Upper lobe of left lung (tissue), 6 donors: ENCODE measurements around the gene PTPRN2. TPM values are rescaled to one million over a fixed set of nuclear protein-coding genes. Genes with fewer than 3 reads are reported as not detected.

Experiments used
- ATAC-seq, 2 donors: fragments of 200-7000 bp; cut with Tn5 transposase; one replicate each; pipeline ENCODE4 v1.9.1; 2022; ENCODE audit warnings: mild to moderate bottlenecking in 2 of 2, moderate library complexity in 2 of 2; ENCODE audit not compliant: low FRiP score in 2 of 2
- DNase-seq, 2 donors: peaks; one replicate each; pipeline ENCODE4 v3.0.0-alpha.2; 2019 to 2020
- H3K27ac ChIP-seq, 4 donors: fragments of 200-600 bp; sonication (generic); one replicate each; pipeline ENCODE4 v1.5.1; 2016 to 2019
- H3K27me3 ChIP-seq, 4 donors: fragments of 200-600 bp; sonication (generic); one replicate each; pipeline ENCODE4 v1.5.1; 2017 to 2019
- H3K36me3 ChIP-seq, 4 donors: fragments of 200-600 bp; sonication (generic); one replicate each; pipeline ENCODE4 v1.5.1; 2016 to 2019
- H3K4me1 ChIP-seq, 4 donors: fragments of 200-600 bp; sonication (generic); one replicate each; pipeline ENCODE4 v1.5.1; 2018 to 2019
- H3K4me3 ChIP-seq, 4 donors: fragments of 200-600 bp; sonication (generic); one replicate each; pipeline ENCODE4 v1.5.1; 2017 to 2019; ENCODE audit warnings: mild to moderate bottlenecking in 2 of 4, moderate library complexity in 1 of 4
- H3K9me3 ChIP-seq, 4 donors: fragments of 200-600 bp; sonication (generic); one replicate each; pipeline ENCODE4 v1.5.1; 2018 to 2019
- CTCF ChIP-seq, 6 experiments: fragments of 450-650 bp in 4 of 6; fragments of 200-600 bp in 2 of 6; sonication (generic) in 2 of 6; IDR thresholded peaks; one replicate each; pipeline ENCODE4 v1.5.1; 2016 to 2019; ENCODE audit warnings: antibody characterized with exemption in 6 of 6
- EP300 ChIP-seq, 4 donors: sonication (generic); formaldehyde crosslinking; IDR thresholded peaks; one replicate each; pipeline ENCODE4 v1.5.1; 2017; ENCODE audit warnings: antibody characterized with exemption in 4 of 4, control low read depth in 2 of 4
- POLR2A ChIP-seq, 4 donors: fragments of 450-650 bp; IDR thresholded peaks; one replicate each; pipeline ENCODE4 v1.5.1; 2016 to 2017; ENCODE audit warnings: antibody characterized with exemption in 4 of 4, mild to moderate bottlenecking in 2 of 4
- POLR2AphosphoS5 ChIP-seq, 2 donors: sonication (generic); formaldehyde crosslinking; IDR thresholded peaks; one replicate each; pipeline ENCODE4 v1.5.1; 2017; ENCODE audit warnings: antibody characterized with exemption in 2 of 2
- WGBS, 2 donors: methylation state at CpG; one replicate each; pipeline ENCODE4 v1.1.5; 2017 to 2018; 5-methylcytosine and 5-hydroxymethylcytosine counted together
- total RNA-seq, 6 donors: library from RNA; depleted of rRNA in 4 of 6; stranded (reverse); fragments of >200 nt in 4 of 6; gene quantifications; one replicate each; pipeline versions ENCODE4 v1.1.0 to v1.2.1, GENCODE V29; 2016 to 2021
- donor health status: DM: no; HTN: no; CAD: no; lungs with moderate emphysema.
- donor health status: DM: no; HTN: yes; CAD: no; lungs with severe emphysema.

The PTPRN2 gene
- total RNA-seq, 6 donors from 2014 or later = 3.3 to 7.9 (median 5.2) TPM

GRCh38 chr7:157572622-157573021 is 1015.0 kb downstream of the PTPRN2 start:
- WGBS, 2 donors = 82 to 86% methylated on average over 9 to 13 of the region's 14 CpGs
- H3K4me3 ChIP-seq = no peak overlapping the region
- no peak for DNase-seq
- TF ChIP-seq EP300 (IDR thresholded peaks at IDR 0.05) (no peak), POLR2A (IDR thresholded peaks at IDR 0.05) (no peak), POLR2AphosphoS5 (IDR thresholded peaks at IDR 0.05) (no peak)
- no peak overlapping the region for H3K27ac ChIP-seq
- H3K4me1 ChIP-seq = peaks cover 0 to 9% (median 3%) of the 10 kb centered on the region in 4 donors
- H3K36me3 ChIP-seq = no peaks in the 10 kb centered on the region
- no peaks in the 10 kb centered on the region for H3K9me3 ChIP-seq
- no peaks in the 10 kb centered on the region for H3K27me3 ChIP-seq
- ATAC-seq = no peak

GRCh38 chr7:157570531-157571200 is 1017.0 kb downstream of the PTPRN2 start:
- H3K27me3 ChIP-seq = no peaks in the 10 kb centered on the region
- H3K4me3 ChIP-seq = no peak overlapping the region
- H3K36me3 ChIP-seq = no peaks in the 10 kb centered on the region
- no peak for ATAC-seq
- no peaks in the 10 kb centered on the region for H3K9me3 ChIP-seq
- 93 to 95% methylated on average over 24 of the region's 24 CpGs for WGBS, 2 donors
- no peak overlapping the region for H3K27ac ChIP-seq
- TF ChIP-seq POLR2AphosphoS5 (IDR thresholded peaks at IDR 0.05) (no peak), EP300 (IDR thresholded peaks at IDR 0.05) (no peak), POLR2A (IDR thresholded peaks at IDR 0.05) (no peak), CTCF (IDR thresholded peaks at IDR 0.05) (no peak)
- DNase-seq = no peak
- peaks cover 0 to 9% (median 4%) of the 10 kb centered on the region in 4 donors for H3K4me1 ChIP-seq

DNA sequence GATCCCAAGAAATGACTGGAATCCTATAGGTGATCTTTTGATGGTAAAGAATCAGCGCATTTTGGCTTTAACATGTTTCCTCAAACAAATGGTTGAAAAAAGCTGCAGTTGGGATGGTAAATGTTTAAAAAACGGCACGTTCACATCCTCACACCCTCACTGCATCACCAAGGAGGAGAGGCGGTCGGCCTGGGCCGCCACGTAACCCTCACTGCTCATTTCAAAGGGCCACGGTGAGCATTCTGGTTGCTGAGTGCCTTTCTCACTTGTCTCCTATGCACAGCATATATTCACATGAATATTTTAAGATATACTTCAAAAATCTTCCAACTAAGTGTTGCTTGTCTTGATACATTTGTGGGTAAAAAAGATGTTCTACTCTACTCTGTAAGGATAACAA is 1017.7 kb downstream of the PTPRN2 start:
- Histone ChIP-seq H3K36me3 (no peaks in the 10 kb centered on the region), H3K4me3 (no peak overlapping the region), H3K27me3 (no peaks in the 10 kb centered on the region), H3K27ac (no peak overlapping the region), H3K4me1 (peaks cover 0 to 9% (median 4%) of the 10 kb centered on the region in 4 donors), H3K9me3 (no peaks in the 10 kb centered on the region)
- DNase-seq (no peak), ATAC-seq (no peak)
- TF ChIP-seq POLR2AphosphoS5 (IDR thresholded peaks at IDR 0.05) (no peak), CTCF (IDR thresholded peaks at IDR 0.05) (no peak), EP300 (IDR thresholded peaks at IDR 0.05) (no peak), POLR2A (IDR thresholded peaks at IDR 0.05) (no peak)
- 90 to 94% methylated on average over 8 of the region's 8 CpGs for WGBS, 2 donors

DNA sequence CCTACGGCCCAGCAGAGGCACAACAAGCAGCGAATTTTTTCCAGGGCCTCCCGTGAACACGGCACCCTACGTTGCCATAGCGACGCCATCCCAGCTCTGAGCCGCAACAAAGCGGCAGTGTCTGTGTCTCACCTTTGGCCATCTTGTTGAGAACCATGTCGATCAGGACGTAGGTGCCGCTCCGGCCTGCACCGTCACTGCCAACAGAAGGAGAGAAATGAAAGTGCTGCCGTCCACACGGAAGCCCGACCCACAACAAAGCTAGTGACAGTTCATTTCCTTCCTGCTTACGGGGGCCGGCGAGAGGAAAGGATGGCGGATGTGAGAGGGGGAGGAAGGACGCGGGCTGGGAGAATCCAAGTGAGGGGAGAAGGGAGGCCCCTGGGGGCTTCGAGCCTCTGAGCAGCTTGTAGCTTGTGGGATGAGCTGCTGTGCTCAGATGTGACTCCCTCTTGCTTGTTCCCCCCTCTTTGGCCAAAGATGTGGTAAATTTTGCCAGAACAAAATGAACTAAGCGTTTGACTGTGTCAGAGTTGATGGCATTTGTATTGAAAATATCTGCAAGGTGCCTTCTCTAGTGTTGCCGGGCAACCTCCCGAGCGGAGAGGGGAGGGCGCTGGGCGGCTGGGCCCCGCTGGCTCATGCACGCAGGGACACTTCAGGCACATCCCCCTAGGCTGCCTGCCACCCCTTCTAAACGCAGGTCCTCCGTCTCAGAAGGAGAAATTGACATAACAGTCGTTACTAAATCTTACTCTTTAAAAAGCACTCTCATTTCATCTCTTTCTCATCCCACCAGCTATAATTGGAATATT is 1018.6 kb downstream of the PTPRN2 start:
- peaks cover 0 to 9% (median 4%) of the 10 kb centered on the region in 4 donors for H3K4me1 ChIP-seq
- WGBS, 2 donors = 11 to 14% methylated on average over 27 to 35 of the region's 35 CpGs
- DNase-seq = peak; percentile 53 to 84

More for the DNA sequence above, 1018.6 kb downstream of the PTPRN2 start:
- Histone ChIP-seq H3K36me3 (no peaks in the 10 kb centered on the region), H3K9me3 (no peaks in the 10 kb centered on the region), H3K27ac (peak overlapping the region; percentile 41 to 71 (median 48)), H3K27me3 (no peaks in the 10 kb centered on the region), H3K4me3 (peak overlapping the region; percentile 3 to 70 (median 48))
- peak; percentile 74 to 79 for ATAC-seq
- peak; percentile 45 to 59 for TF ChIP-seq POLR2AphosphoS5 (IDR thresholded peaks at IDR 0.05)
- no peak for TF ChIP-seq POLR2A (IDR thresholded peaks at IDR 0.05)
- no peak for TF ChIP-seq CTCF (IDR thresholded peaks at IDR 0.05)
- TF ChIP-seq EP300 (IDR thresholded peaks at IDR 0.05) = no peak
